NCI-H460 (cell line): ENCODE data around the gene MEIOB. TPM values are rescaled to one million over a fixed set of nuclear protein-coding genes. Genes with fewer than 3 reads are reported as not detected.

Source experiments
- DNase-seq: peaks from one replicate; pipeline ENCODE4 v3.0.0-alpha.2; 2016; ENCODE audit warnings: low read depth; ENCODE audit errors: extremely low read depth
- total RNA-seq: library from RNA; depleted of rRNA; stranded (reverse); fragments of >200 nt; shearing (Covaris generic); gene quantifications from 2 replicates; pipeline ENCODE4 v1.2.3, GENCODE V29; 2014; rRNA removed

The MEIOB gene
- total RNA-seq, 1 experiment from 2014 or later, result 0.97 TPM

DNA sequence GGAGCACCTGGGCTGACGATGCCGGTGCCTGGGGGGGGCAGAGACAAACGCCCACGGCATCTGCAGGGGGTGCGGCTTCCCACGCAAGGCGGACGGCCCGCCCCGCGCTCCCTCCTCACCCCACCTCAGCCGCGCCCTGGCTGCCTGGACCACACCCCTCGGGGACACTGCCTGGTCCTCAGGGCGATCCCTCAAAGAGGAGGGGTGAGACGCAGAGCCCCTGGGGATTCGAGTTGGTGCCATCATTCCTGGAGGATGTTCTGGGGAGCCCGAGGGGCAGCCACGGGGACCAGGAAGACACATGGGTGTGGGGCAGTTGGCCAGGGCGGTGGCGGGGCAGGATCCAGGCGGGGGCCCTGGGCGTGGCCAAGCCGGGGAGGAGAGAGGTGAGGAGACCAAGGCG is 82.3 kb downstream of the MEIOB start:
- DNase-seq, result no peak

DNA sequence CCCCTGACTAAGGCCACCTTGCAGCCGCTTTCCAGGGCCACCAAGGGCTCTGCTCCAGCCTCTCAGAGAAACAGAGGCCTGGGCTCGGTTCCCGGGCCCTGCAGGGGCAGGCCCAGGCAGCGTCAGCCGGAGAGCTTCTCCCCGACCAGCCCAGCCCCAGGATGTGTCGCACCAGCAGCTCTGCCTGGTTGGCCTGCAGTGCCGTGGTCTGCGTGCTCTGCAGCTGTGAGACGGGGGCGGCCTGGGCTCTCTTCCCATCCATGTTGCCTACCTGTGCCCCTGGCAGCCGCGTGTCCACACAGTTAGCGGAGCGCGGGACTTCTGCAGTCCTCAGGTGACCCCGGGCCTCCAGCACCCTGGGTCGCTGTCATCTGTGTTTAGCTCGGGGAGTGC is 83.3 kb downstream of the MEIOB start:
- no peak for DNase-seq

DNA sequence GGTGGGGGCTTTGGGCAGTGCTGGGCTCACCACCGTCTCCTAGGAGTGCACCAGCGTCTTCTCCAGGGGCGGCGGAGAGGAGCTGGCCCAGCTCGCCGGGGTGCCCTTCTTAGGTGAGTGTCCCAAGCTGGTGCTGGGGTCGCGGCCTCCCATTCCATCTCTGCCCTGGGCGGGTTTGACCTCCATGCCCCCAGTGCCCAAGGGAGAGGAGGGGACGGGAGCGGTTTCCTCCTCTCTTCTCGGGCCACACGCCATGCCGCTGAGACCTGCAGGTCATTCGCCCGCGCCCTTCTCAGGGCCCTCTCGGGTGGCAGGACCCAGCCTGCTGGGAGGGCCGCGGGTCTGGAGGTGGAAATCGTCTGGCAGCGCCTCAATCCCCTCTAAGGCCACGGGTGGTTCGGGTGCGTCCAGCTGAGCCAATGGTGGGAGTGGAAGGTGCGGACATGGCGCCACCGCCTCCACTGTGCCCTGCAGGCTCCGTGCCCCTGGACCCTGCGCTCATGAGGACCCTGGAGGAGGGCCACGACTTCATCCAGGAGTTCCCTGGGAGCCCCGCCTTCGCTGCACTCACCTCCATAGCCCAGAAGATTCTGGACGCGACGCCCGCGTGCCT is 83.8 kb downstream of the MEIOB start:
- DNase-seq, result no peak

DNA sequence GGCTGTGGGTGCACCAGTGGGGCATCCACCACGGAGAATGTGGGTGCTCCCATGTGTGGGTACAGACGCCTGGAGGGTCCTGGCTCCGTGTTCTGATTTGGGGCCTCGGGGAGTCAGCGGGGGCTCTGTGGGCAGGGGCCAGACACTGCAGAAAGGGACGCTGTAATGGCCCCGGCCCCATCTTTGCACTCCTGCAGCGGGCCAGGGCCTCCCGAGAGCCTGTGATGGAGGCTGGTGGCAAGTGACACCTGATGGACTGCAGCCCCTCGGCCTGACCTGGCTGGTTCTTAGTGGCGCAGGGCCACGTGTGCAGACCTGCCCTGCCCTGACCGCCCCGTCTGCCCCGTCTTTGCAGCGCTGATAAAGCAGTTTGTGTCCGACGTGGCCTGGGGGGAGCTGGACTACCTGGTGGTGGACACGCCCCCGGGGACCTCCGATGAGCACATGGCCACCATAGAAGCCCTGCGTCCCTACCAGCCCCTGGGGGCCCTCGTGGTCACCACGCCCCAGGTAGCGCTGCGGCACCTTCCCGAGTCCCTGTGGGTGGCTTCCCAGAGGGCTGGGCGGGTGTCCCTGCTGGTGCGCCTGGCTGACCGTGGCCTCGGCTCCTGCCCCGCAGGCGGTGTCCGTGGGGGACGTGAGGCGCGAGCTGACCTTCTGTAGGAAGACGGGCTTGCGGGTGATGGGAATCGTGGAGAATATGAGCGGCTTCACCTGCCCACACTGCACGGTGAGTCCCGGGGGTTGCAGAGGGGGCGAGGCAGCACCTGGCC is 84.5 kb downstream of the MEIOB start:
- no peak for DNase-seq

DNA sequence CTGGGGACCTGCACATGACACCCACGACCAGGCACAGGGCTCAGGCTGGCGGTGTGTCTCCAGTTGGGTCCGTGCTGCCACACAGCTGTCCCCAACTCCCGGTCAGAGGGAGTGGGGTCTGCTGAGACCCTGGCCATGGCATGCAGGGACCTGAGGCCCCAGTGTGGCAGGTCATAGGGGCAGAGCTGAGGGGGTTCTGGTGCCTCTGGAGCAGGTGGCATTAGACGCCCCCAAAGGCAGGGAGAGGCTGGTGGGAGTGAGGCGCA is 85.0 kb downstream of the MEIOB start:
- no peak for DNase-seq

DNA sequence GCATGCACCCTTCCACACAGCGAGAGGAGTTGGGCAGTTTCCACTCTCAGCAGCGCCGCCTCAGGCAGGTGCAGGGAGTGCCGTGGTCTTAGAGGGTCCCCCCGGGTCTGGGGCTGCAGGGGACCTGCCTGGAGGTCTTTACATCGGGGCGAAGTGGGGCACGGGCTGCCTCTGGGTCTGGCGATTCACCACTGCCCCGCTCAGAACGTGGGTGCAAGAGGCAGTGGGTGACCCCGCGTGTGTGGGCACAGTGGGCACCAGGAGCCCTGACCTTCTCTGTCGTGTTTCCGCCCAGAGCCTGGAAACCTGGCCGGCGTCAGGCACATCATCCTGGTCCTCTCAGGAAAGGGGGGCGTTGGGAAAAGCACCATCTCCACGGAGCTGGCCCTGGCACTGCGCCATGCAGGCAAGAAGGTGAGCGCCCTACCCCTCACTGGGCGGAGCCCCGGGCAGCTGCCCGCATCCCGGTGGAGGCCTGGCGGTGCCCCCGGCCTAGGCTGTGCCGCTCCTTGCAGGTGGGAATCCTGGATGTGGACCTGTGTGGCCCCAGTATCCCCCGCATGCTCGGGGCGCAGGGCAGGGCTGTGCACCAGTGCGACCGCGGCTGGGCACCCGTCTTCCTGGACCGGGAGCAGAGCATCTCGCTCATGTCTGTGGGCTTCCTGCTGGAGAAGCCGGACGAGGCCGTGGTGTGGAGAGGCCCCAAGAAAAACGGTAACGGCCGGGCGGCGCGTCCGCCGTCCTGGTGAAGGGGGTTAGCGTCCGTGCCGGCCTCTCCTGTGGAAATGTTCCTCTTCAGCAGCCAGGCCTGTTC is 85.5 kb downstream of the MEIOB start:
- DNase-seq, result no peak

DNA sequence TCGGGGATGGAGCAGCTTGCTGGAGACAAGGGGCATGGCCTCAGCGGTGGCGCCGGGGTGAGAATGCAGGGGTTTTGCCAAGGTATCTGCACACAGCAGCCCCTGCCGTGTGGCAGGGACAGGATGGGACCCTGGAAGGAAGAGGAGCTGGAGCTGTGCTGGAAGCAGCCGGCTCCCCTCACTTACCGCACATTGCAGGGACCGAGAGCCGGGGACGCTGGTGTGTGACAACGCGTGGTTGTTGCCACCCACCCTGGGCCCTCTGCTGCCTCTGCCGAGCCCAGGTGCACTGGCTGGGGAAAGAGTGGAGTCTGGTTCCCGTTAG is 86.2 kb downstream of the MEIOB start:
- no peak for DNase-seq

DNA sequence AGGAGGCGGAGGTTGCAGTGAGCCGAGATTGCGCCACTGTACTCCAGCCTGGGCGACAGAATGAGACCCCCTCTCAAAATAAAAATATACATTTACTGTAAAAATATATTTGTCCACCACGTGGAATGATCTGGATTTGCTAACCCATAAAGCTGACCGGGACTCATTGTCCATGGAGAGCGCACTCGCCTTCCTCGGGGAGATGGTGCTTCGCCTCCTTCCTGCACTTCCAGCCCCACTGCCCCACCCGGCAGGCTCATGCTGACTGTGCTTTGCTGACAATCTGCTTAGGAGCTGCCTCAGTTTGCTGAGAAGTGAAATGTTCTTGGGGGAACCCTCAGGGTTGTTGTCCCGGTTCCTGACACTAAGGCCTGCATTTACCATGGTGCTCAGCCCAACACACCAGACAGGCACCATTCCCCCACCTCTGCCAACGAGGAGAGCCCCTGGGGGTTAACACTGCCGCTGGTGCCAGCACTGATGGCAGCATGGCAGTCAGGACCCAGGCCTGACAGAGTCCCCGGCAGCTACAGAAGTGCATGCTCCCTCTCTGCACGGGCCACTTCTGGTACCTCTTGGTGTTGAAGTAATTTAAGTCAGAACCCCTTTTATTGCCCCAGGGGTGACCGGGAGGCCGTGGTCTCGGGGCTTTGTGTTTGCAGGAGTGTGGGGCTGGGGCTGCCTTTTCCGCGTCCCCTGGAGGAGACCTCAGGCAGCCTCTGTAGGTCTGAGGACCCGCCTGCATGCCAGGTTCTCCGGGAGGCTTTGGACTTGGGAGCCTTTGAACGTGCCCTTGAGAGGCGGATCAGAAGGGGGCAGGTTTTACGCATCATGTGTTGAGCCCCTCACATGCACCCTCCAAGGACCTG is 86.8 kb downstream of the MEIOB start:
- DNase-seq, result no peak

Other genes starting within 250 kb of the MEIOB start
- 41.6 and 44.8 TPM in 2 replicates for gene JPT2, start 193.9 kb downstream of the MEIOB start, total RNA-seq
- 18.1 and 23.0 TPM in 2 replicates for gene MAPK8IP3, start 166.0 kb downstream of the MEIOB start, total RNA-seq
- 42.0 and 53.3 TPM in 2 replicates for gene NME3, start 100.6 kb downstream of the MEIOB start, total RNA-seq
- 6.0 and 6.9 TPM in 2 replicates for gene EME2, start 99.4 kb downstream of the MEIOB start, total RNA-seq
- gene MRPS34, start 99.0 kb downstream of the MEIOB start, total RNA-seq, result 91.2 and 104 TPM in 2 replicates
- gene SPSB3, start 89.6 kb downstream of the MEIOB start, total RNA-seq, result 19.7 and 21.0 TPM in 2 replicates
- 50.2 and 59.3 TPM in 2 replicates for gene NUBP2, start 89.2 kb downstream of the MEIOB start, total RNA-seq
- gene IGFALS, start 78.5 kb downstream of the MEIOB start, total RNA-seq, result not detected in 2 replicates
- gene HAGH, start 45.3 kb downstream of the MEIOB start, total RNA-seq, result 63.2 and 73.9 TPM in 2 replicates
- gene FAHD1, start 45.0 kb downstream of the MEIOB start, total RNA-seq, result 29.2 and 33.0 TPM in 2 replicates
- gene HS3ST6, start 46.3 kb upstream of the MEIOB start, total RNA-seq, result 0.97 and 1.2 TPM in 2 replicates
- gene MSRB1, start 71.0 kb upstream of the MEIOB start, total RNA-seq, result 5.8 and 7.4 TPM in 2 replicates
- gene RPL3L, start 82.5 kb upstream of the MEIOB start, total RNA-seq, result not detected in 2 replicates
- 206 and 240 TPM in 2 replicates for gene NDUFB10, start 87.4 kb upstream of the MEIOB start, total RNA-seq
- gene RPS2, start 92.7 kb upstream of the MEIOB start, total RNA-seq, result 5,880 and 6,554 TPM in 2 replicates
- gene RNF151, start 94.7 kb upstream of the MEIOB start, total RNA-seq, result not detected in 2 replicates
- 32.0 and 34.1 TPM in 2 replicates for gene TBL3, start 99.9 kb upstream of the MEIOB start, total RNA-seq
- 0.84 TPM in 1 of 2 replicates, not detected in the other for gene NOXO1, start 109.3 kb upstream of the MEIOB start, total RNA-seq
- 26.1 and 30.8 TPM in 2 replicates for gene GFER, start 112.0 kb upstream of the MEIOB start, total RNA-seq
- gene SYNGR3, start 117.8 kb upstream of the MEIOB start, total RNA-seq, result 4.0 and 4.5 TPM in 2 replicates
- 35.1 and 37.1 TPM in 2 replicates for gene ZNF598, start 137.7 kb upstream of the MEIOB start, total RNA-seq
- 3.4 and 4.8 TPM in 2 replicates for gene NPW, start 147.6 kb upstream of the MEIOB start, total RNA-seq
- 11.1 and 13.3 TPM in 2 replicates for gene NHERF2, start 154.7 kb upstream of the MEIOB start, total RNA-seq
- 18.0 and 20.2 TPM in 2 replicates for gene NTHL1, start 175.7 kb upstream of the MEIOB start, total RNA-seq
- 33.8 and 38.5 TPM in 2 replicates for gene TSC2, start 175.8 kb upstream of the MEIOB start, total RNA-seq